ENCODE measurements around the gene MTARC2.

The MTARC2 gene

DNA sequence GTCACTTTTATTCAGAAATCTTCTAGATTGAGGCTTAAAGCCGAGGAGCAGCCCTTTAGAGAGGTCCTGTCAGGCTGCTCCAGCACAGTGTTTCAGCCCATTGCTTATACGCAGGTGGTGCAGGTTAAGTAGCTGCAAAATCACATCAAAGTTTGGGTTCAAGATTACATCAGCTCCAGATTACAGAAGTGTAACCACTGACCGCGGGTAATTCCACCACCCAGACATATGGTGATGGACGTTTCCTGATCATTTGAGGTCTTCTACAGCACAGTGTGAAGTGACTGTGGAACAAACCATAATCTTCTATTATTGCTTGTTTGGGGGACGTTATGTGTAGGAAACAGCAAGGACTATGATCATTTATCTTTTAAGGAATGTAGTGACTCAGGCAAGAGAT is 46.1 kb upstream of the MTARC2 start:
- H3K4me3 ChIP-seq (IDR thresholded peaks at IDR 0.05; ENCODE audit: insufficient read depth, low read depth, low read length), result no peak overlapping the region
- no peaks in the 10 kb centered on the region for H3K27me3 ChIP-seq (ENCODE audit: insufficient read depth, low read depth)
- H3K9ac ChIP-seq, result no peak overlapping the region
- H3K27ac ChIP-seq, result no peak overlapping the region
- H2AFZ ChIP-seq (ENCODE audit: low read depth), result no peak overlapping the region
- no peaks in the 10 kb centered on the region for H3K4me1 ChIP-seq (ENCODE audit: low read depth, poor library complexity, severe bottlenecking)
- TF ChIP-seq, protein P1, sequence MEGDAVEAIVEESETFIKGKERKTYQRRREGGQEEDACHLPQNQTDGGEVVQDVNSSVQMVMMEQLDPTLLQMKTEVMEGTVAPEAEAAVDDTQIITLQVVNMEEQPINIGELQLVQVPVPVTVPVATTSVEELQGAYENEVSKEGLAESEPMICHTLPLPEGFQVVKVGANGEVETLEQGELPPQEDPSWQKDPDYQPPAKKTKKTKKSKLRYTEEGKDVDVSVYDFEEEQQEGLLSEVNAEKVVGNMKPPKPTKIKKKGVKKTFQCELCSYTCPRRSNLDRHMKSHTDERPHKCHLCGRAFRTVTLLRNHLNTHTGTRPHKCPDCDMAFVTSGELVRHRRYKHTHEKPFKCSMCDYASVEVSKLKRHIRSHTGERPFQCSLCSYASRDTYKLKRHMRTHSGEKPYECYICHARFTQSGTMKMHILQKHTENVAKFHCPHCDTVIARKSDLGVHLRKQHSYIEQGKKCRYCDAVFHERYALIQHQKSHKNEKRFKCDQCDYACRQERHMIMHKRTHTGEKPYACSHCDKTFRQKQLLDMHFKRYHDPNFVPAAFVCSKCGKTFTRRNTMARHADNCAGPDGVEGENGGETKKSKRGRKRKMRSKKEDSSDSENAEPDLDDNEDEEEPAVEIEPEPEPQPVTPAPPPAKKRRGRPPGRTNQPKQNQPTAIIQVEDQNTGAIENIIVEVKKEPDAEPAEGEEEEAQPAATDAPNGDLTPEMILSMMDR (conservative IDR thresholded peaks at IDR 0.05; ENCODE audit: low read depth, low read length), result no peak
- no peaks in the 10 kb centered on the region for H4K20me1 ChIP-seq (ENCODE audit: insufficient read depth)
- H3K4me2 ChIP-seq, result no peak overlapping the region
- no peaks in the 10 kb centered on the region for H3K79me2 ChIP-seq (ENCODE audit: insufficient read depth, low read depth)
- H3K36me3 ChIP-seq (ENCODE audit: insufficient read depth), result no peaks in the 10 kb centered on the region

GRCh38 chr1:220702733-220703270 is 45.3 kb upstream of the MTARC2 start:
- H2AFZ ChIP-seq (ENCODE audit: low read depth), result no peak overlapping the region
- no peak overlapping the region for H3K4me2 ChIP-seq
- TF ChIP-seq, protein P1 (conservative IDR thresholded peaks at IDR 0.05; ENCODE audit: low read depth, low read length), result no peak
- no peaks in the 10 kb centered on the region for H3K27me3 ChIP-seq (ENCODE audit: insufficient read depth, low read depth)
- H3K79me2 ChIP-seq (ENCODE audit: insufficient read depth, low read depth), result no peaks in the 10 kb centered on the region
- H3K9ac ChIP-seq, result no peak overlapping the region
- no peaks in the 10 kb centered on the region for H3K4me1 ChIP-seq (ENCODE audit: low read depth, poor library complexity, severe bottlenecking)
- H3K27ac ChIP-seq, result no peak overlapping the region
- no peaks in the 10 kb centered on the region for H4K20me1 ChIP-seq (ENCODE audit: insufficient read depth)
- H3K36me3 ChIP-seq (ENCODE audit: insufficient read depth), result no peaks in the 10 kb centered on the region
- H3K4me3 ChIP-seq (IDR thresholded peaks at IDR 0.05; ENCODE audit: insufficient read depth, low read depth, low read length), result no peak overlapping the region

- no peak overlapping the region for H3K9ac ChIP-seq
These were observed 44.8 kb upstream of the MTARC2 start for GRCh38 chr1:220703305-220703704.

GRCh38 chr1:220705782-220706181 is 42.3 kb upstream of the MTARC2 start:
- Histone ChIP-seq H3K36me3 (ENCODE audit: insufficient read depth) (no peaks in the 10 kb centered on the region), H3K27ac (no peak overlapping the region), H3K79me2 (ENCODE audit: insufficient read depth, low read depth) (no peaks in the 10 kb centered on the region), H3K4me2 (no peak overlapping the region), H3K4me3 (IDR thresholded peaks at IDR 0.05; ENCODE audit: insufficient read depth, low read depth, low read length) (no peak overlapping the region), H2AFZ (ENCODE audit: low read depth) (no peak overlapping the region), H3K4me1 (ENCODE audit: low read depth, poor library complexity, severe bottlenecking) (no peaks in the 10 kb centered on the region), H4K20me1 (ENCODE audit: insufficient read depth) (no peaks in the 10 kb centered on the region), H3K9ac (no peak overlapping the region), H3K27me3 (ENCODE audit: insufficient read depth, low read depth) (no peaks in the 10 kb centered on the region)
- TF ChIP-seq, protein P1 (conservative IDR thresholded peaks at IDR 0.05; ENCODE audit: low read depth, low read length), result no peak

More at GRCh38 chr1:220703305-220703704, 44.8 kb upstream of the MTARC2 start:
- H3K4me1 ChIP-seq (ENCODE audit: low read depth, poor library complexity, severe bottlenecking), result no peaks in the 10 kb centered on the region
- H3K27me3 ChIP-seq (ENCODE audit: insufficient read depth, low read depth), result no peaks in the 10 kb centered on the region
- TF ChIP-seq, protein P1 (conservative IDR thresholded peaks at IDR 0.05; ENCODE audit: low read depth, low read length), result no peak
- no peak overlapping the region for H3K4me3 ChIP-seq (IDR thresholded peaks at IDR 0.05; ENCODE audit: insufficient read depth, low read depth, low read length)
- H3K36me3 ChIP-seq (ENCODE audit: insufficient read depth), result no peaks in the 10 kb centered on the region
- H3K4me2 ChIP-seq, result no peak overlapping the region
- no peak overlapping the region for H2AFZ ChIP-seq (ENCODE audit: low read depth)
- H3K79me2 ChIP-seq (ENCODE audit: insufficient read depth, low read depth), result no peaks in the 10 kb centered on the region
- no peaks in the 10 kb centered on the region for H4K20me1 ChIP-seq (ENCODE audit: insufficient read depth)
- H3K27ac ChIP-seq, result no peak overlapping the region

All from KMS-11 (cell line).